Measurements from ENCODE around the gene C16orf87.

The C16orf87 gene

GRCh38 chr16:46848768-46849764 lies 18.1 kb upstream of the C16orf87 start:
- no peak for ATAC-seq
- TF ChIP-seq ZFP3 (CRISPR knock-in tag; IDR thresholded peaks at IDR 0.05) (no peak), TSHZ2 (CRISPR knock-in tag; IDR thresholded peaks at IDR 0.05) (no peak), ARNTL (CRISPR knock-in tag; IDR thresholded peaks at IDR 0.05; ENCODE audit: borderline replicate concordance, low read depth) (no peak), RARB (CRISPR knock-in tag; IDR thresholded peaks at IDR 0.05) (no peak), OSR1 (CRISPR knock-in tag; IDR thresholded peaks at IDR 0.05) (no peak), POU6F1 (CRISPR knock-in tag; IDR thresholded peaks at IDR 0.05; ENCODE audit: borderline replicate concordance, low read depth) (no peak), SNAI2 (CRISPR knock-in tag; IDR thresholded peaks at IDR 0.05) (no peak), ZNF70 (CRISPR knock-in tag; IDR thresholded peaks at IDR 0.05) (no peak), CSDC2 (CRISPR knock-in tag; IDR thresholded peaks at IDR 0.05) (no peak), ZC3H10 (CRISPR knock-in tag; IDR thresholded peaks at IDR 0.05) (no peak)

- TF ChIP-seq ESRRG (CRISPR knock-in tag; IDR thresholded peaks at IDR 0.05) (no peak), CSRNP3 (CRISPR knock-in tag; IDR thresholded peaks at IDR 0.05) (no peak), ISL1 (CRISPR knock-in tag; IDR thresholded peaks at IDR 0.05) (no peak), PATZ1 (CRISPR knock-in tag; IDR thresholded peaks at IDR 0.05; ENCODE audit: borderline replicate concordance) (no peak), ARNTL (CRISPR knock-in tag; IDR thresholded peaks at IDR 0.05; ENCODE audit: borderline replicate concordance, low read depth) (no peak), ZFP3 (CRISPR knock-in tag; IDR thresholded peaks at IDR 0.05) (no peak), SNAI2 (CRISPR knock-in tag; IDR thresholded peaks at IDR 0.05) (no peak), ZNF8 (CRISPR knock-in tag; IDR thresholded peaks at IDR 0.05) (no peak), ZFP30 (CRISPR knock-in tag; IDR thresholded peaks at IDR 0.05) (no peak), ZC3H10 (CRISPR knock-in tag; IDR thresholded peaks at IDR 0.05) (no peak), TOX (CRISPR knock-in tag; IDR thresholded peaks at IDR 0.05; ENCODE audit: borderline replicate concordance) (no peak), CREB5 (CRISPR knock-in tag; IDR thresholded peaks at IDR 0.05; ENCODE audit: low read depth) (no peak), PPARA (CRISPR knock-in tag; IDR thresholded peaks at IDR 0.05; ENCODE audit: borderline replicate concordance) (no peak), POU6F1 (CRISPR knock-in tag; IDR thresholded peaks at IDR 0.05; ENCODE audit: borderline replicate concordance, low read depth) (no peak)
- no peak for ATAC-seq
These were observed 15.0 kb upstream of the C16orf87 start for GRCh38 chr16:46845952-46846351.
